ENCODE data around the gene NR2C2. TPM values are rescaled to one million over a fixed set of nuclear protein-coding genes. Genes with fewer than 3 reads are reported as not detected.

The NR2C2 gene
- total and polyA plus RNA-seq, 10 of the 15 experiments (the other 5 are each of a cell fraction or from before 2014, with no cell fraction given), result 2.7 to 30.3 (median 18.3) TPM

DNA sequence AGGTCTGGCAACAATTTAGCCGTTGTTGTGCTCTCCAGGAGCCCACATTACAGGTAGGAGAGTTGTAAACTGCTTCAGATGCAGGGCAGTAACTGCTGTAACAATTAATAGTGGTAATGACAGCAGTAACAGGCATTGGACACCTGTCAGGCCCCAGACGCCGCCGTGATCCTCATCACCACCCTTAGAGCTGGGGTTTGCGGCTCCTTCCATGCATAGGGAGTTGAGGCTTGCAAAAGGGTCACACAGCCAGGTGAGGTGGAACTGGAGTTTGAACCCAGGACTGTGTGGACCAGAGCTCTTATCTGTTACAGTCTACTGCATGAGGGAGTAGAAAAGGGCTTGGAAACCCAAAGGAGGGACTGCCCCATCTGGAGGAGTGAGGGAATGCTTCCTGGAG lies 26.8 kb upstream of the NR2C2 start:
- TF ChIP-seq JUNB (IDR thresholded peaks at IDR 0.05), result no peak
- TF ChIP-seq BRCA1 (IDR thresholded peaks at IDR 0.05; ENCODE audit: low read depth, low read length), result no peak
- no peak for TF ChIP-seq ZBED1 (IDR thresholded peaks at IDR 0.05; ENCODE audit: borderline replicate concordance)
- no peak for TF ChIP-seq KLF5 (IDR thresholded peaks at IDR 0.05; ENCODE audit: partially characterized antibody)
- TF ChIP-seq RAD21 (IDR thresholded peaks at IDR 0.05; ENCODE audit: insufficient read depth, low read depth, low read length), result no peak
- TF ChIP-seq STAT3 (IDR thresholded peaks at IDR 0.05; ENCODE audit: low read depth, low read length), result no peak
- TF ChIP-seq, protein P1, sequence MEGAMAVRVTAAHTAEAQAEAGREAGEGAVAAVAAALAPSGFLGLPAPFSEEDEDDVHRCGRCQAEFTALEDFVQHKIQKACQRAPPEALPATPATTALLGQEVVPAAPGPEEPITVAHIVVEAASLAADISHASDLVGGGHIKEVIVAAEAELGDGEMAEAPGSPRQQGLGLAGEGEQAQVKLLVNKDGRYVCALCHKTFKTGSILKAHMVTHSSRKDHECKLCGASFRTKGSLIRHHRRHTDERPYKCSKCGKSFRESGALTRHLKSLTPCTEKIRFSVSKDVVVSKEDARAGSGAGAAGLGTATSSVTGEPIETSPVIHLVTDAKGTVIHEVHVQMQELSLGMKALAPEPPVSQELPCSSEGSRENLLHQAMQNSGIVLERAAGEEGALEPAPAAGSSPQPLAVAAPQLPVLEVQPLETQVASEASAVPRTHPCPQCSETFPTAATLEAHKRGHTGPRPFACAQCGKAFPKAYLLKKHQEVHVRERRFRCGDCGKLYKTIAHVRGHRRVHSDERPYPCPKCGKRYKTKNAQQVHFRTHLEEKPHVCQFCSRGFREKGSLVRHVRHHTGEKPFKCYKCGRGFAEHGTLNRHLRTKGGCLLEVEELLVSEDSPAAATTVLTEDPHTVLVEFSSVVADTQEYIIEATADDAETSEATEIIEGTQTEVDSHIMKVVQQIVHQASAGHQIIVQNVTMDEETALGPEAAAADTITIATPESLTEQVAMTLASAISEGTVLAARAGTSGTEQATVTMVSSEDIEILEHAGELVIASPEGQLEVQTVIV (IDR thresholded peaks at IDR 0.05; ENCODE audit: borderline replicate concordance, partially characterized antibody), result no peak
- TF ChIP-seq, protein P2, sequence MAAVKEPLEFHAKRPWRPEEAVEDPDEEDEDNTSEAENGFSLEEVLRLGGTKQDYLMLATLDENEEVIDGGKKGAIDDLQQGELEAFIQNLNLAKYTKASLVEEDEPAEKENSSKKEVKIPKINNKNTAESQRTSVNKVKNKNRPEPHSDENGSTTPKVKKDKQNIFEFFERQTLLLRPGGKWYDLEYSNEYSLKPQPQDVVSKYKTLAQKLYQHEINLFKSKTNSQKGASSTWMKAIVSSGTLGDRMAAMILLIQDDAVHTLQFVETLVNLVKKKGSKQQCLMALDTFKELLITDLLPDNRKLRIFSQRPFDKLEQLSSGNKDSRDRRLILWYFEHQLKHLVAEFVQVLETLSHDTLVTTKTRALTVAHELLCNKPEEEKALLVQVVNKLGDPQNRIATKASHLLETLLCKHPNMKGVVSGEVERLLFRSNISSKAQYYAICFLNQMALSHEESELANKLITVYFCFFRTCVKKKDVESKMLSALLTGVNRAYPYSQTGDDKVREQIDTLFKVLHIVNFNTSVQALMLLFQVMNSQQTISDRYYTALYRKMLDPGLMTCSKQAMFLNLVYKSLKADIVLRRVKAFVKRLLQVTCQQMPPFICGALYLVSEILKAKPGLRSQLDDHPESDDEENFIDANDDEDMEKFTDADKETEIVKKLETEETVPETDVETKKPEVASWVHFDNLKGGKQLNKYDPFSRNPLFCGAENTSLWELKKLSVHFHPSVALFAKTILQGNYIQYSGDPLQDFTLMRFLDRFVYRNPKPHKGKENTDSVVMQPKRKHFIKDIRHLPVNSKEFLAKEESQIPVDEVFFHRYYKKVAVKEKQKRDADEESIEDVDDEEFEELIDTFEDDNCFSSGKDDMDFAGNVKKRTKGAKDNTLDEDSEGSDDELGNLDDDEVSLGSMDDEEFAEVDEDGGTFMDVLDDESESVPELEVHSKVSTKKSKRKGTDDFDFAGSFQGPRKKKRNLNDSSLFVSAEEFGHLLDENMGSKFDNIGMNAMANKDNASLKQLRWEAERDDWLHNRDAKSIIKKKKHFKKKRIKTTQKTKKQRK (IDR thresholded peaks at IDR 0.05; ENCODE audit: low read depth, low read length), result no peak
- no peak for TF ChIP-seq ETV6 (conservative IDR thresholded peaks at IDR 0.05 in 1 of 2, IDR thresholded peaks at IDR 0.05 in 1 of 2; ENCODE audit: borderline replicate concordance in 1 of 2, low read depth in 1 of 2)
- TF ChIP-seq CREM (IDR thresholded peaks at IDR 0.05; ENCODE audit: low read depth), result no peak
- TF ChIP-seq, protein P3, sequence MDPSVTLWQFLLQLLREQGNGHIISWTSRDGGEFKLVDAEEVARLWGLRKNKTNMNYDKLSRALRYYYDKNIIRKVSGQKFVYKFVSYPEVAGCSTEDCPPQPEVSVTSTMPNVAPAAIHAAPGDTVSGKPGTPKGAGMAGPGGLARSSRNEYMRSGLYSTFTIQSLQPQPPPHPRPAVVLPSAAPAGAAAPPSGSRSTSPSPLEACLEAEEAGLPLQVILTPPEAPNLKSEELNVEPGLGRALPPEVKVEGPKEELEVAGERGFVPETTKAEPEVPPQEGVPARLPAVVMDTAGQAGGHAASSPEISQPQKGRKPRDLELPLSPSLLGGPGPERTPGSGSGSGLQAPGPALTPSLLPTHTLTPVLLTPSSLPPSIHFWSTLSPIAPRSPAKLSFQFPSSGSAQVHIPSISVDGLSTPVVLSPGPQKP (IDR thresholded peaks at IDR 0.05; ENCODE audit: low read depth, low read length), result no peak
- no peak for TF ChIP-seq TBL1XR1 (IDR thresholded peaks at IDR 0.05; ENCODE audit: low read depth, low read length)
- TF ChIP-seq CBX3 (IDR thresholded peaks at IDR 0.05; ENCODE audit: borderline replicate concordance, low read depth), result no peak
- no peaks in the 10 kb centered on the region for H3K27me3 ChIP-seq (replicated peaks in 1 of 2; ENCODE audit: control insufficient read depth in 2 of 2, insufficient read depth in 2 of 2, low read length in 1 of 2)
- ChIA-PET RAD21 (ENCODE audit: unreplicated experiment) (interaction anchor here (0.7 to 4.1 kb wide), 15 partner anchors 13 to 717 kb away, joined by 3 to 47 read pairs (median 5); partner anchors contain the start of genes C3orf20 and CCDC174), SMC1A (ENCODE audit: uncharacterized antibody, unreplicated experiment) (interaction anchor here (0.7 to 2.4 kb wide), 14 partner anchors 10 to 397 kb away, joined by 3 to 23 read pairs (median 4); partner anchors contain the start of gene C3orf20), CTCF (interaction anchor here (0.8 to 5.3 kb wide), 37 partner anchors 12 to 1024 kb away, joined by 3 to 46 read pairs (median 4); partner anchors contain the start of gene CCDC174), POLR2A (interaction anchor here (0.6 kb wide), 1 partner anchor 130 kb away, joined by 4 read pairs; no protein-coding TSS in a partner anchor)
- no peak overlapping the region for H3K27ac ChIP-seq (ENCODE audit: control insufficient read depth, insufficient read depth)
- no peak overlapping the region for H3K4me3 ChIP-seq
- no TSS peak for BruUV-seq (replicated peaks)
- H4K20me1 ChIP-seq (ENCODE audit: control insufficient read depth, insufficient read depth), result no peaks in the 10 kb centered on the region
- H3K4me1 ChIP-seq (ENCODE audit: control insufficient read depth, insufficient read depth, low read length), result no peaks in the 10 kb centered on the region
- H3K9ac ChIP-seq (ENCODE audit: control insufficient read depth, insufficient read depth, low read length), result no peak overlapping the region
- no peak overlapping the region for H2AFZ ChIP-seq (ENCODE audit: control insufficient read depth, low read depth, low read length)
- in situ Hi-C loops (cut with MboI) (loop anchor here (5.0 kb wide), 3 partner anchors 123 to 283 kb away; no protein-coding TSS in a partner anchor), intact Hi-C loops (cut with micrococcal nuclease; ENCODE audit: unreplicated experiment) (loop anchor here (5.0 to 10.0 kb wide), 2 partner anchors 284 to 718 kb away; partner anchors contain the start of gene CAPN7)
- WGBS (ENCODE audit: insufficient coverage, insufficient replicate concordance, low lambda C conversion rate, missing lambda C conversion rate), result 55% methylated on average over 5 of the region's 5 CpGs
- no peak overlapping the region for H3K4me2 ChIP-seq (ENCODE audit: control insufficient read depth, insufficient read depth)
- no peak for FAIRE-seq
- H3K9me3 ChIP-seq (replicated peaks; ENCODE audit: control insufficient read depth, insufficient read depth, low read length), result no peaks in the 10 kb centered on the region
- ATAC-seq, result no peak
- no peaks in the 10 kb centered on the region for H3K79me2 ChIP-seq (ENCODE audit: control insufficient read depth, insufficient read depth, low read length)
- H3K36me3 ChIP-seq (ENCODE audit: control insufficient read depth in 2 of 2, insufficient read depth in 2 of 2, low read length in 1 of 2), result no peaks in the 10 kb centered on the region
- DNase-seq (ENCODE audit: low read depth, low spot score), result no peak
